ENCODE data around the gene SPX. TPM values are rescaled to one million over a fixed set of nuclear protein-coding genes. Genes with fewer than 3 reads are reported as not detected.
A peak's percentile ranks its signal among the peaks of the same experiment; 100 is the strongest.

Gene SPX
- total and polyA plus RNA-seq, 2 of the 8 experiments (the other 6 are each of a cell fraction or from before 2014, with no cell fraction given), result 1.2 to 1.3 TPM

GRCh38 chr12:21501258-21502163 lies 24.6 kb upstream of the SPX start, which contains the start of the genes GOLT1B and RECQL (continued):
- TF ChIP-seq CHD7 (IDR thresholded peaks at IDR 0.05; ENCODE audit: insufficient replicate concordance, low read length), result no peak
- TF ChIP-seq POLR2A (IDR thresholded peaks at IDR 0.05; ENCODE audit: control extremely low read depth in 1 of 2, low read depth in 2 of 2, low read length in 2 of 2), result peak; percentile 82 to 83
- TF ChIP-seq TBP (IDR thresholded peaks at IDR 0.05; ENCODE audit: low read depth, low read length), result peak; percentile 79
- peak; percentile 86 for TF ChIP-seq TAF1 (IDR thresholded peaks at IDR 0.05; ENCODE audit: low read depth, low read length)
- TF ChIP-seq KDM4A (IDR thresholded peaks at IDR 0.05; ENCODE audit: low read depth, low read length, severe bottlenecking), result peak; percentile 62
- TF ChIP-seq SUZ12 (IDR thresholded peaks at IDR 0.05; ENCODE audit: low read length), result no peak
- TF ChIP-seq, protein P1, sequence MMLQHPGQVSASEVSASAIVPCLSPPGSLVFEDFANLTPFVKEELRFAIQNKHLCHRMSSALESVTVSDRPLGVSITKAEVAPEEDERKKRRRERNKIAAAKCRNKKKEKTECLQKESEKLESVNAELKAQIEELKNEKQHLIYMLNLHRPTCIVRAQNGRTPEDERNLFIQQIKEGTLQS (IDR thresholded peaks at IDR 0.05; ENCODE audit: insufficient read depth, low read depth, low read length), result no peak
- peak; percentile 99 for TF ChIP-seq PHF8 (conservative IDR thresholded peaks at IDR 0.05; ENCODE audit: low read depth, low read length)
- TF ChIP-seq, protein P2, sequence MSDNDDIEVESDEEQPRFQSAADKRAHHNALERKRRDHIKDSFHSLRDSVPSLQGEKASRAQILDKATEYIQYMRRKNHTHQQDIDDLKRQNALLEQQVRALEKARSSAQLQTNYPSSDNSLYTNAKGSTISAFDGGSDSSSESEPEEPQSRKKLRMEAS (IDR thresholded peaks at IDR 0.05), result peak; percentile 68

Measured in H1 (cell line).